Sigmoid colon (tissue), 4 donors: ENCODE results near the gene NPBWR2.

Source experiments
- POLR2AphosphoS5 ChIP-seq, 4 donors: sonication (generic); formaldehyde crosslinking; IDR thresholded peaks; one replicate each; pipeline ENCODE4 v1.6.1; 2017; ENCODE audit warnings: antibody characterized with exemption in 4 of 4
- TF ChIP-seq, protein P1 (sequence below), 4 experiments: fragments of 450-650 bp in 3 of 4; fragments of 200-600 bp in 1 of 4; IDR thresholded peaks; one replicate each; pipeline ENCODE4 v1.5.1; 2016 to 2019; ENCODE audit warnings: antibody characterized with exemption in 4 of 4, mild to moderate bottlenecking in 3 of 4, moderate library complexity in 2 of 4

DNA sequence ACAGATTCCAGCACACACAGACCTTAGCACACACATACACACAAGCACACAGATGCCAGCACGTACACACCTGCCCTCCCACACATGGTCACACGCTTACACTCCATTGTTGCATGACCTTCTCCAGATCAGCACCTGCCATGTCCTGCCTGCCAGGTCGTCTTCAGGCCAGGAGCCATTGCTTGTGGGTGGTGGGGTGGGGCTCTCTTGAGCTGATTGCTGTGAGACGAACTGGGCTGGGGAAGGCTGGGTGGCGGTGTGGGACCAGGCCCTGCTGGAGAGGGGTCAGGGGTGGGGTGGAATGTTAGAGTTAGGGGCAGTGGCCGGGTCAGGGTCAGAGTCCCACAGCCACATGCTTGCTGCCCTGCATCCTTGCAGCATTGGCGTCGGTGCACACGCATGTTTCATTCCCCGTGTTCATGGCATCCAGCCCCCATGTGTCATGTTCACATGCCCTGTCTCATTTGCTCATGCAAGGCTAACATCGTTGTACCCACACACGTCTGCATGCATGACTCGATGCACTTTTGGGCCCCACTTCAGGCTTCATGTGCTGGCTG lies 6.5 kb upstream of the NPBWR2 start:
- TF ChIP-seq, protein P1, sequence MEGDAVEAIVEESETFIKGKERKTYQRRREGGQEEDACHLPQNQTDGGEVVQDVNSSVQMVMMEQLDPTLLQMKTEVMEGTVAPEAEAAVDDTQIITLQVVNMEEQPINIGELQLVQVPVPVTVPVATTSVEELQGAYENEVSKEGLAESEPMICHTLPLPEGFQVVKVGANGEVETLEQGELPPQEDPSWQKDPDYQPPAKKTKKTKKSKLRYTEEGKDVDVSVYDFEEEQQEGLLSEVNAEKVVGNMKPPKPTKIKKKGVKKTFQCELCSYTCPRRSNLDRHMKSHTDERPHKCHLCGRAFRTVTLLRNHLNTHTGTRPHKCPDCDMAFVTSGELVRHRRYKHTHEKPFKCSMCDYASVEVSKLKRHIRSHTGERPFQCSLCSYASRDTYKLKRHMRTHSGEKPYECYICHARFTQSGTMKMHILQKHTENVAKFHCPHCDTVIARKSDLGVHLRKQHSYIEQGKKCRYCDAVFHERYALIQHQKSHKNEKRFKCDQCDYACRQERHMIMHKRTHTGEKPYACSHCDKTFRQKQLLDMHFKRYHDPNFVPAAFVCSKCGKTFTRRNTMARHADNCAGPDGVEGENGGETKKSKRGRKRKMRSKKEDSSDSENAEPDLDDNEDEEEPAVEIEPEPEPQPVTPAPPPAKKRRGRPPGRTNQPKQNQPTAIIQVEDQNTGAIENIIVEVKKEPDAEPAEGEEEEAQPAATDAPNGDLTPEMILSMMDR (IDR thresholded peaks at IDR 0.05) = no peak
- TF ChIP-seq POLR2AphosphoS5 (IDR thresholded peaks at IDR 0.05) = no peak
